ENCODE measurements around the gene CD300LF.

DNA sequence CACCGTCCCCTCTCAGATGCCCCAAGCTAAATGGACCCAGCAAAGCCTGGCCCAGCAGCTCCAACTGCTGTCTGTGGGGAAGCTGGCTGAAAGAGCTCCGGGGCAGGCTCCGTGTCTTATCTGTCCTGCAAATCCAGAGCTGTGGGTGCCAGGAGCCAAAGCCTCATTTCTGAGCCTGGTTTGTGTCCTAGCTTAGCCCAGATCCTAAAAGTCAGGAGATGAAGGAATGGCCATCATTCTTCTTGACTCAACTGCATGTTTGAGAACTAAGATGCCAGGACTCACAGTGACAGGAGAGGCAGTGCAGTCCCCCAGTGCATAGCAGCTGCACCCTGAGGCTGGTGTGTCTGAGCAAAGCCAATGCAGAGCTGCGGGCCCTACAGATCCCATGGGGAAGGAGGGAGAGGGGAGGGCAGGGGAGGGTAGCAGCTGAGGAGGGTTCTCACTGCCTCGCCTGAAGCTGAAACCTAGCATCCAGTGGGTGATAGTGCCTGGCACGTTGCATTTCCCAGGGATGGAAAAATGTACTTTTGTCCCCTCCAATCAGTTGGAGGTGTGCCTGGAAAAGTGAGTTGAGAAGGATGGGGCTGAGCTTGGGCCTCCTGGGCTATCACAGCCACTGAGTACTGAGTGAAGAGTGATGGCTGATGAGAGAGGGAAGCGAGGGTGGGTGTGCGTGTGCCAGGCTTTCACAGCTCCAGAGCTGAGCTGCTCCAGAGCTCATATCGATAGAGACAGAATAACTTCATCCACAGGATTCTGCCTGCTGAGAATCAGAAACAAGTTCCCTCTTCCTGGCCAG lies 64.7 kb downstream of the CD300LF start:
- TF ChIP-seq EZH2 (IDR thresholded peaks at IDR 0.05; ENCODE audit: borderline replicate concordance, low read depth, low read length) (no peak), PYGO2 (tag; IDR thresholded peaks at IDR 0.05) (no peak), FOS (IDR thresholded peaks at IDR 0.05; ENCODE audit: extremely low read depth, insufficient read length) (no peak), SREBF2 (CRISPR knock-in tag; IDR thresholded peaks at IDR 0.05) (no peak), JUN (IDR thresholded peaks at IDR 0.05; ENCODE audit: borderline replicate concordance, low read depth, low read length) (no peak), JUN (CRISPR knock-in tag; IDR thresholded peaks at IDR 0.05; ENCODE audit: borderline replicate concordance) (no peak), MXI1 (IDR thresholded peaks at IDR 0.05; ENCODE audit: low read depth, low read length) (no peak), CREBBP (IDR thresholded peaks at IDR 0.05; ENCODE audit: low read depth, low read length) (no peak), ASH1L (IDR thresholded peaks at IDR 0.05; ENCODE audit: borderline replicate concordance, low read depth, partially characterized antibody) (no peak)
- TF ChIP-seq, protein P1, sequence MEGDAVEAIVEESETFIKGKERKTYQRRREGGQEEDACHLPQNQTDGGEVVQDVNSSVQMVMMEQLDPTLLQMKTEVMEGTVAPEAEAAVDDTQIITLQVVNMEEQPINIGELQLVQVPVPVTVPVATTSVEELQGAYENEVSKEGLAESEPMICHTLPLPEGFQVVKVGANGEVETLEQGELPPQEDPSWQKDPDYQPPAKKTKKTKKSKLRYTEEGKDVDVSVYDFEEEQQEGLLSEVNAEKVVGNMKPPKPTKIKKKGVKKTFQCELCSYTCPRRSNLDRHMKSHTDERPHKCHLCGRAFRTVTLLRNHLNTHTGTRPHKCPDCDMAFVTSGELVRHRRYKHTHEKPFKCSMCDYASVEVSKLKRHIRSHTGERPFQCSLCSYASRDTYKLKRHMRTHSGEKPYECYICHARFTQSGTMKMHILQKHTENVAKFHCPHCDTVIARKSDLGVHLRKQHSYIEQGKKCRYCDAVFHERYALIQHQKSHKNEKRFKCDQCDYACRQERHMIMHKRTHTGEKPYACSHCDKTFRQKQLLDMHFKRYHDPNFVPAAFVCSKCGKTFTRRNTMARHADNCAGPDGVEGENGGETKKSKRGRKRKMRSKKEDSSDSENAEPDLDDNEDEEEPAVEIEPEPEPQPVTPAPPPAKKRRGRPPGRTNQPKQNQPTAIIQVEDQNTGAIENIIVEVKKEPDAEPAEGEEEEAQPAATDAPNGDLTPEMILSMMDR (IDR thresholded peaks at IDR 0.05 in 2 of 3, conservative IDR thresholded peaks at IDR 0.05 in 1 of 3; ENCODE audit: insufficient read depth in 2 of 3, low read depth in 1 of 3, low read length in 3 of 3), result no peak
- TF ChIP-seq, protein P2, sequence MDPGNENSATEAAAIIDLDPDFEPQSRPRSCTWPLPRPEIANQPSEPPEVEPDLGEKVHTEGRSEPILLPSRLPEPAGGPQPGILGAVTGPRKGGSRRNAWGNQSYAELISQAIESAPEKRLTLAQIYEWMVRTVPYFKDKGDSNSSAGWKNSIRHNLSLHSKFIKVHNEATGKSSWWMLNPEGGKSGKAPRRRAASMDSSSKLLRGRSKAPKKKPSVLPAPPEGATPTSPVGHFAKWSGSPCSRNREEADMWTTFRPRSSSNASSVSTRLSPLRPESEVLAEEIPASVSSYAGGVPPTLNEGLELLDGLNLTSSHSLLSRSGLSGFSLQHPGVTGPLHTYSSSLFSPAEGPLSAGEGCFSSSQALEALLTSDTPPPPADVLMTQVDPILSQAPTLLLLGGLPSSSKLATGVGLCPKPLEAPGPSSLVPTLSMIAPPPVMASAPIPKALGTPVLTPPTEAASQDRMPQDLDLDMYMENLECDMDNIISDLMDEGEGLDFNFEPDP (CRISPR knock-in tag; IDR thresholded peaks at IDR 0.05), result no peak

Measured in K562 (cell line).